DMS 273 (cell line): Measurements from ENCODE around the gene TBC1D4.
A peak's percentile ranks its signal among the peaks of the same experiment; 100 is the strongest.
"Not testable (repeated sequence)": the region's sequence is repeated elsewhere in the genome, so short reads cannot be mapped to it uniquely, and the experiment has no call there.

Source experiments
- DNase-seq: peaks from one replicate; lab custom pipeline; 2025; ENCODE audit not compliant: unreplicated experiment; lab: John Stamatoyannopoulos, UW

The TBC1D4 gene

GRCh38 chr13:75296641-75297040 is 185.3 kb downstream of the TBC1D4 start:
- no peak for DNase-seq

GRCh38 chr13:75295201-75295600 is 186.8 kb downstream of the TBC1D4 start:
- DNase-seq, result no peak

- DNase-seq, result no peak
Observed at GRCh38 chr13:75294110-75294509, 187.9 kb downstream of the TBC1D4 start.

- no peak for DNase-seq
Observed at GRCh38 chr13:75285310-75285709, 196.7 kb downstream of the TBC1D4 start.

- no peak for DNase-seq
Observed at GRCh38 chr13:75279834-75280369, 202.1 kb downstream of the TBC1D4 start.

- DNase-seq, result not testable (repeated sequence)
Observed at GRCh38 chr13:75273695-75274094, 208.3 kb downstream of the TBC1D4 start.

- DNase-seq, result no peak
Observed at GRCh38 chr13:75271846-75272245, 210.1 kb downstream of the TBC1D4 start.

- not testable (repeated sequence) for DNase-seq
Observed at GRCh38 chr13:75268481-75268880, 213.5 kb downstream of the TBC1D4 start.

- no peak for DNase-seq
Observed at GRCh38 chr13:75264611-75265010, 217.4 kb downstream of the TBC1D4 start.

- DNase-seq, result no peak
Observed at GRCh38 chr13:75263741-75264407, 218.1 kb downstream of the TBC1D4 start.

GRCh38 chr13:75258159-75258782 is 223.7 kb downstream of the TBC1D4 start:
- DNase-seq, result peak; percentile 55

- DNase-seq, result peak; percentile 2
Observed at GRCh38 chr13:75256922-75257321, 225.0 kb downstream of the TBC1D4 start.

GRCh38 chr13:75255653-75256052 is 226.3 kb downstream of the TBC1D4 start:
- DNase-seq, result no peak

- no peak for DNase-seq
Observed at GRCh38 chr13:75255147-75255546, 226.8 kb downstream of the TBC1D4 start.

GRCh38 chr13:75251188-75251587 is 230.8 kb downstream of the TBC1D4 start:
- no peak for DNase-seq

GRCh38 chr13:75250526-75251178 is 231.3 kb downstream of the TBC1D4 start:
- DNase-seq, result no peak

- DNase-seq, result not testable (repeated sequence)
Observed at GRCh38 chr13:75245578-75245977, 236.4 kb downstream of the TBC1D4 start.

GRCh38 chr13:75240240-75240639 is 241.7 kb downstream of the TBC1D4 start:
- not testable (repeated sequence) for DNase-seq

- no peak for DNase-seq
Observed at GRCh38 chr13:75236774-75237173, 245.2 kb downstream of the TBC1D4 start.
